NCI-H82 (cell line): Measurements from ENCODE around the gene UBE3C.
"Not testable (repeated sequence)": the region's sequence is repeated elsewhere in the genome, so short reads cannot be mapped to it uniquely, and the experiment has no call there.

Experiments
- DNase-seq: peaks from one replicate; lab custom pipeline; 2025; lab: John Stamatoyannopoulos, UW

The UBE3C gene

DNA sequence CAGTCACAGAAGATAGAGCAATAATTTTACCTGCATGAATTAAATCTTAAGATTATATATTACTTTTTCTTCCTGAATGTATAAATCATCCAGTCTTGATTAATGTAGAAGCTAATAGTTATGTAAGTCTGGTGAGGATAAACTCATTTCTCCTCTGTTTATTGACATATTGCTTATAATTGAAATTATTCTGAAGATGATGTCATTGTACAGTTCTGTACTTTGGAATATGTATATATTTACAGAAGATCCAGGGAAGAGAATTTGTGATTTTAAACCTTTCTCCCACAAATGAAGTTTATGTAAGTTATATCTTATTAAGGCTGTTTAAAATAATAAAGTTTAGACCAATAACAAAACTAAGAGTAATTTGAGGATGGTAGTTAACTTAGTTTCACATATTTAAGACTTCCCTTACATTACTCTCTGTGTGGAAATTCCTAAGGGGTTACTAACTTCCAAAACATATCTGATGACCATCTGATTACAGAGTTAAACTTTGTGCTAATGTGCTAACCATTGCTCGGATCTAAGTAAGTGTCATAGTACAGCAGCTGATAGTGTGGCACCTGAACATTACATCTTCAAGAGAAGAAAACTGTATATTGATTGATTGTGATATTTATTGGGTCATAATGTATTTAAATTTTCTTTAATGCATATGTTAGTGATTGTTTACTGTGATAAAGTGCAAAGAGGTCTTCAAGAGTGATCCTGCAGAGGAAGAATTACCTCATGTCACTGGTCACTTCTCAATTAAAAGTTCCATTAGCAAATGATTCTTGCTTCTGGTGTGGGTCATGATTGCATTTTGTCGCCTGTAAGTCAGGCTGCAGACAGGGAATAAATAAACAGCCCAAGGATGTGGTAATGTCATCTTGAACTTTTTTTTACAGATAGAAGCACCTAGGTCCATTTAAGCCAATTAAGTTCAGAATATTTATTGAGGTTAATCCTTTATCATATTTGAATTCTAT is 96.9 kb downstream of the UBE3C start:
- no peak for DNase-seq

DNA sequence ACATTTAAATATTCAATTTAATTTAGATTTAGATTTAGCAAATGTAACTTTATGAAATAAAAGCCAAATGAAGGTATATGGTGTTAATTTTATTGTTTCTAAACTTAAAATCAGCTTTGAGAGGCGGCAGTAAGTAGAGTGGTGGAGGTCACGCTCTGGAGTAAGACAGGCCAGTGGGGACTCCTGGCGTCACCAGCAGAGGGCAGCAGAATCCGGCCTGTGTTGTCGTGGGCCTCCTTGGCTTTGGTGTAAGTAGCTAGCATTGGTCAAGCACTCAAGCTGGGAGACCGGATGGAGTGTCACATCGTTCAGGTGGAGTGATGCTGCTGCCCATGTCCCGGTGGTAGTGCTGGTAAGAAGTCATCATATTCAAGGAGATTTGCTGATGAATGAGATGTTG is 99.4 kb downstream of the UBE3C start:
- no peak for DNase-seq

DNA sequence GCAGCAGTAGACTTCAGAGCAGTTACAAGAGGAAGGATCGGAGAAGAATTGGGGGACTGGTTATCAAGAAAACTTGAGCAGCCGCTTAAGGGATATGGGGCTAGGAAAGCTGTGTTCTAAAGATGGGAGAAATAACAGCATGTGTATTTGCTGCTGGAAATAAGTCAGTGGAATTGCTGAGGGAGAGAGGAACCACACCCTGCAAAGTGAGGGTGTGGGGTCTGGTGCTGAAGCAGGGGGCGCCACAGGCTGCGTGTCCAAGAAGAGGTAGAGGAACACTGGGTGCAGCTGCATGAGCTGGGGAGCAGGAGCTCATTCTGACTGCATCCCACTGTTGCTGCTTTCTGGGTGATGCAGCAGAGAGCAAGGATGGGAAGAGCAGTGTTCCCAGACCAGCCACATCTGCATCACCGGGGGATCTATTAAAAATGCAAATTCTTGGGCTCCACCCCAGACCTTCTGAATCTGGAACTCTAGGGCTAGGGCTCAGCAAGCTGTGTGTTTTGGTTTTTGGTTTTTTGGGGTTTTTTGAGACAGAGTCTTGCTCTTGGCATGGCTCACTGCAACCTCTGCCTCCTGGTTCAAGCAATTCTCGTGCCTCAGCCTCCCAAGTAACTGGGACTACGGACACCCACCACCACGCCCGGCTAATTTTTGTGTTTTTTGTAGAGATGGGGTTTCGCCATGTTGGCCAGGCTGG is 101.0 kb downstream of the UBE3C start:
- no peak for DNase-seq

DNA sequence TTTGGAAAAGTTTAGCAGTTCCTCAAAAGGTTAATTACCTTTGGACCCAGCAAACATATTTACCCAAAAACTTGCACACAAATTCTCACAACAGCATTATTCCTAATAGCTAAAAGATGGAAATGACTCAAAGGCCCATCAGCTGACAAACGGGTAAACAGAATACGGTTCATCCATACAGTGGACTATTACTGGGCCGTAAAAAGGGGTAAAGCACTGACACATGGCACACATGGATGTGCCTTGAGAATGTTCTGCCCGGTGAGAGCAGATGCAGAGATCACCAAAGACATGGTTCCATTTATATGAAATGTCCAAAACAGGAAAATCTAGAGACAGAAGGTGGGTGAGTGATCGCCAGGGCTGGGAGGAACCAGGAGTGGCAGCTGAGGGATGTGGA is 102.9 kb downstream of the UBE3C start:
- DNase-seq: no peak

- DNase-seq: no peak
Observed at GRCh38 chr7:157244516-157245294, 106.0 kb downstream of the UBE3C start.

DNA sequence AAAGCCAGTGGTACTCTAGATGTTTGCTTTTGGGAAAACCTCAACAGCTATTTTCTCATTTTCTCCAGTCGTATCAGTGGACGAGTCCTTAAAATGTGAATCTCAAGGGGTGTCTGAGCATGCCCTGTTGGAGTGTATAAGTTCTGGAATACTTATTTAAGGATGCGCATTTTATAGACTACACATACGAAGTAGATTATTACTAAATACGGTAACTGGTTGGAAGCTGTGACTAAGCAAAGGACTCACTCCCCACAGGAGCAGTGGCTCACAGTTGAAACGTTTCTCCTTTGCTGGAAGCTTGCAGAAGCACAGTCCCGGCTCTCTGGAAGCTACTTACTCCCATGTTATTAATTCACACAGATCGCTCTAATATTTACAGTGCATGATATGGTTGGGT is 107.3 kb downstream of the UBE3C start:
- no peak for DNase-seq

GRCh38 chr7:157248659-157249058 is 109.9 kb downstream of the UBE3C start:
- no peak for DNase-seq

DNA sequence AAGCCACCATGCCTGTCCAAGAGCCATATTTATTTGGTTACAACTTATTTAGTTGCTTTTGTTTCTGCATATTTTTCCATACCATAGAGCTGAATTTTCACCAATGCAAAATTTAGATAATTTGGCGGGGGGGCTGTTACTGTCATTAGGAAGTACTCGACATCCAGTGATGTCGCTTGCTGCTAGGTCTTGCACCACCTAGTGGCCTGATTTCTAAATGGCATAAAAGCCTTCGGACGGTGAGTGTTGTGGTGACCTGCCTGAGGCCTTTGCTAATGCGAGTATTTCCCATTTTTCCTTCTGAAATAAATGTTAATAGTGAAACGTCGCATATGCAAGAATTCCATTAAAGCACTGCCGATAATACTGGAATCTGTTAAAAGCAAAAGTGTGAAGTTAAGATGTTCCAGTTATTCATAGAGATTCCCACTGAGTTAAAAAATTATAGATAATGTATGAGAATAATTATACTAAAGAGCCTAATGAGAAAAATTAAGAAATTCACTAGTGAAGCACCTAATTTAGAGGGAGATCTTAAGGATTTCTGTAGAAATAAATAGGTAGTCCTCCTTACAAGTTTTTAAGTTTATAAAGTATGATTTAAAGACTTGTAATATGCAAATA is 112.0 kb downstream of the UBE3C start:
- DNase-seq: peak; percentile 72

DNA sequence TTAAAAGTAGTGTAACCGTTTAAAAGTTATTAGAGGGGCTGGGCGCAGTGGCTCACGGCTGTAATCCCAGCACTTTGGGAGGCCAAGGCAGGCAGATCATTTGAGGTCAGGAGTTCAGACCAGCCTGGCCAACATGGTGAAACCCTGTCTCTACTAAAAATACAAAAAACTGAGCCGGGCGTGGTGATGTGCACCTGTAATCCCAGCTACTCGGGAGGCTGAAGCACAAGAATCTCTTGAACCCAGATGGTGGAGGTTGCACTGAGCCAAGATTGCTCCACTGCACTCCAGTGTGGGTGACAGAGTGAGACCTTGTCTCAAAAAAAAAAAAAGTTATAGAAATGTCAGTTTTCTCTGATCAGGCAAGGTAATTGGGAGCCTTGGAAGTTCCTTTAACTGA is 113.1 kb downstream of the UBE3C start:
- DNase-seq: not testable (repeated sequence)

DNA sequence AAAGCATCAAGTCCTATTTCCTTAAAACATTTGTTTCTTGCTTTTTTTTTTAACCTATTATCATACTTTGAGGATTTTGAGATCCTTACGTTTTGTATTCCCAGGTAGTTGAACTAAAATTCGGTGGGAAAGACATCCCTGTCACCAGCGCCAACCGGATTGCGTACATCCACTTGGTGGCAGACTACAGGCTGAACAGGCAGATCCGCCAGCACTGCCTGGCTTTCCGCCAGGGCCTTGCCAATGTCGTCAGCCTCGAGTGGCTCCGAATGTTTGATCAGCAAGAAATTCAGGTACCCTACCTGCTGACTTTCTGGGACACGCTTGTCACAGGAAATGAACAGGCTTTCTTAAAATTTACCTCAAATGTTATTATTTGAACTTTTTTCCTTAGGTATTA is 115.1 kb downstream of the UBE3C start:
- no peak for DNase-seq

DNA sequence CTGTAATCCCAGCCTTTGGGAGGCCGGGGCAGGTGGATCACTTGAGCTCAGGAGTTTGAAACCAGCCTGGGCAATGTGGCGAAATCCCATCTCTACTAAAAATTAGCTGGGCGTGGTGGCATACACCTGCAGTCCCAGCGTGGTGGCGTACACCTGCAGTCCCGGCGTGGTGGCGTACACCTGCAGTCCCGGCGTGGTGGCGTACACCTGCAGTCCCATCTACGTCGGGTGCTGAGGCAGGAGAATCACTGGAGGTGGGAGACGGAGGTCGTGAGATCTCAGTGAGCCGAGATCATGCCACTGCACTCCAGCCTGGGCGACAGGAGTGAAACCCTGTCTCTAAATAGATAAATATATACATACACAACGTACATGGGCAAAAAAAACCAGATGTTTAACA is 116.1 kb downstream of the UBE3C start:
- not testable (repeated sequence) for DNase-seq

GRCh38 chr7:157255201-157255606 is 116.5 kb downstream of the UBE3C start:
- no peak for DNase-seq

DNA sequence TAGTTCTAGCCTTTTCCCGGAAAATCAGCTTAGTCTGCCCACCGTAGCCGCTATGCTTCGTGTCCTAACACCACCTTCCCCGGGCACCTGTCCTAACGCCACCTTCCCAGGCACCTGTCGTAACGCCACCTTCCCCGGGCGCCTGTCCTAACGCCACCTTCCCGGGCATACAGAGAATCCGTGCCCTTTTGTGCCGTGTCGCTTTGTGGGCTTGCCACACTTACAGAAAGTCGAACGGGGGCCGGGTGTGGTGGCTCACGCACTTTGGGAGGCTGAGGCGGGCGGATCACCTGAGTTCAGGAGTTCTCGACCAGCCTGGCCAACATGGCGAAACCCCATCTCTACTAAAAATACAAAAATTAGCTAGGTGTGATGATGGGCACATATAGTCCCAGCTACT is 124.4 kb downstream of the UBE3C start:
- DNase-seq: no peak

- DNase-seq: no peak
Observed at GRCh38 chr7:157265051-157265450, 126.3 kb downstream of the UBE3C start.

GRCh38 chr7:157266272-157266671 is 127.5 kb downstream of the UBE3C start:
- DNase-seq: no peak

DNA sequence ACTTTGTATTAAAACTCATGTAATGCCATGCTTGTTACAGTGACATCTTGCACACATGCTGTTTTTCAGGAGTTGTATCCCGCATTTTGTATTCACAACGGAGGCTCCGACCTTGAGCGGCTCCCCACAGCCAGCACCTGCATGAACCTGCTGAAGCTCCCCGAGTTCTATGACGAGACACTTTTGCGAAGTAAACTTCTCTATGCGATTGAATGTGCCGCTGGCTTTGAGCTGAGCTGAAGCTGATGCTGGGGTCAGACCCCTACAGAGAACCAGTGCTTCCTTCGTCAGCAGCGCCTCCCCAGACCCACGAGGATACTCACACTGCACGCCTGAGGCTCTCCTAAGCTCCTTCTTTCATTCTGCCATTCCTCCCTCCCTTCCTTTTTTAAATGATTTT is 128.8 kb downstream of the UBE3C start:
- no peak for DNase-seq

- DNase-seq: no peak
Observed at GRCh38 chr7:157267956-157268355, 129.2 kb downstream of the UBE3C start.

GRCh38 chr7:157268540-157268939 is 129.8 kb downstream of the UBE3C start:
- DNase-seq: no peak

DNA sequence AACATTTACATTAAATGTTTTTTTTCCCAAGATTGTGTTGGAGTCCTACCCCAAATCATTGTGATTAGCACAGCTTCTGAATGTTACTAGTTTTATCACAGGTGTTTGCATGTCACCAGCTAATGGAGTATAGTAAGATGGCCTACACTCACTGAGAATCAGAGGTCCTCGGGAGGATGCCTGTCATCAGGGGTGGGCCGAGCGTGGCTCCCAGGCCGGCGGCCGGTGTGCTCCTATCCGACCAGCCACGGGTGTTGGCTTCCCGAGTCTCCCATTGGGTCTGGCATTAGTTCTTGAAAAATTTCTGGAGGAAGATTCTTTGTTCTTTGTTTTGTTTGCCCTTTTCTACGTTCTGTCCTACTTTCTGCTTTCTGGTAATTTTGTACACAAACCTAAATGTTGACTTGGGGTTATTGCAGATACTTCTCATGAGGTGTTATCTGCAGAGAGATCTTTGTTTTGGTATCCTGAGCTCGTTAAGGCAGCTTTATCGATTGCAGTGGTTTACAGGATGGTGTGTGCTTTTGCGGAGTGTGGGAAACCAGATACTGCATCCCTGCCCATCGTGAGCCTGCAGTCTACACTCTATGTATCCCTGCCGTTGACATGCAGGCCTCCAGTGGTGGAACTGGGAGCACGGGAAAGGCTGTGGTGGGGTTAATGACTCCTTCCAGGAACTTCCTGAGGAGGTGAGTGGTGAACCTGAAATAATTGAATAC is 130.8 kb downstream of the UBE3C start:
- no peak for DNase-seq

- no peak for DNase-seq
Observed at GRCh38 chr7:157270060-157270444, 131.3 kb downstream of the UBE3C start.

DNA sequence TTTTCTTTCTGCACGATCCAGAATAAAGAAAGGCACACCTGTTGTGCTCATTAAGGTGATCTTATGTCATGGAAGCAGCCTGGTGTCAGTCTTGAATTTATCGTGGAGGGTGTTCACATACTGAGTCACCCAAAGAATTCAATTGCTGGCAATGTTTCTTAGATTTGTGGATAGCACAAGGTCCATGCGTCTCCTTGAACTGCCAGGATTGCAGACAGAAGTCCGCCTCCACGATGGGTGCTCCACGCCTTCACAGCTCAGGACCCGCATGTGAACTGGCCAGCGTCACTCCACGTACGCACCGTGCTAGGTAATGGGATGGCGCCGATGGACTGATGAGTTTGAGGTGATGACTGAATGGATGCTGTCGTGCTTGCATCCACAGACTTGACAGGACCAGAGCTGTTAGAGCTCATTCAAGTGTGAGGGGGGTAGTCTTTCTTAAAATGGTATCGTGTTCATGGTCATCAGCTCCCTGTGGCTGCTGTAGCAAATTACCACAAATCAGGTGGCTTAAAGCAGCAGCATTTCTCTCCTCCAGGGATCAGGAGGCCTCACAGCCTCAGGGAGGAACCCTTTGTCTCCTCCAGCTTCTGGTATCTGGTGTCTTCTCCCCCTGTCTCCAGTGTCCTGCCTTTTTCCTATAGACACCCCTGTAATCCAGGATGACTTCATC is 132.7 kb downstream of the UBE3C start:
- DNase-seq: peak; percentile 39
